GM12878 (cell line): ENCODE results near the gene RAMP1.

Experiments used
- EGR1 ChIP-seq, 2 experiments: IDR thresholded peaks; 1 replicate in 1 of 2; 2 replicates in 1 of 2; pipeline ENCODE4 v1.6.1; 2011 to 2012; ENCODE audit warnings: low read depth in 2 of 2, low read length in 2 of 2, borderline replicate concordance in 1 of 2, mild to moderate bottlenecking in 1 of 2, moderate library complexity in 1 of 2
- IKZF1 ChIP-seq: fragments of 450-650 bp; conservative IDR thresholded peaks from 2 replicates; pipeline ENCODE4 v1.6.1; 2017; ENCODE audit warnings: antibody characterized with exemption, mild to moderate bottlenecking
- POLR2A ChIP-seq: IDR thresholded peaks from 2 replicates; pipeline ENCODE4 v1.6.1; 2011; ENCODE audit warnings: low read depth, mild to moderate bottlenecking, low read length
- SMC3 ChIP-seq: IDR thresholded peaks from 2 replicates; pipeline ENCODE4 v1.6.1; 2011; ENCODE audit warnings: low read length, improper control_type of control experiment, borderline replicate concordance
- TF ChIP-seq, protein P1 (sequence below), 3 experiments: IDR thresholded peaks in 2 of 3; conservative IDR thresholded peaks in 1 of 3; 2 replicates each; pipeline ENCODE4 v1.5.1; 2011; ENCODE audit warnings: low read depth in 3 of 3, low read length in 3 of 3, mild to moderate bottlenecking in 3 of 3, control low read depth in 2 of 3, moderate library complexity in 2 of 3, inconsistent platforms in 1 of 3, mixed read lengths in 1 of 3; ENCODE audit not compliant: control insufficient read depth in 2 of 3, insufficient read depth in 1 of 3; ENCODE audit errors: extremely low read depth in 1 of 3

DNA sequence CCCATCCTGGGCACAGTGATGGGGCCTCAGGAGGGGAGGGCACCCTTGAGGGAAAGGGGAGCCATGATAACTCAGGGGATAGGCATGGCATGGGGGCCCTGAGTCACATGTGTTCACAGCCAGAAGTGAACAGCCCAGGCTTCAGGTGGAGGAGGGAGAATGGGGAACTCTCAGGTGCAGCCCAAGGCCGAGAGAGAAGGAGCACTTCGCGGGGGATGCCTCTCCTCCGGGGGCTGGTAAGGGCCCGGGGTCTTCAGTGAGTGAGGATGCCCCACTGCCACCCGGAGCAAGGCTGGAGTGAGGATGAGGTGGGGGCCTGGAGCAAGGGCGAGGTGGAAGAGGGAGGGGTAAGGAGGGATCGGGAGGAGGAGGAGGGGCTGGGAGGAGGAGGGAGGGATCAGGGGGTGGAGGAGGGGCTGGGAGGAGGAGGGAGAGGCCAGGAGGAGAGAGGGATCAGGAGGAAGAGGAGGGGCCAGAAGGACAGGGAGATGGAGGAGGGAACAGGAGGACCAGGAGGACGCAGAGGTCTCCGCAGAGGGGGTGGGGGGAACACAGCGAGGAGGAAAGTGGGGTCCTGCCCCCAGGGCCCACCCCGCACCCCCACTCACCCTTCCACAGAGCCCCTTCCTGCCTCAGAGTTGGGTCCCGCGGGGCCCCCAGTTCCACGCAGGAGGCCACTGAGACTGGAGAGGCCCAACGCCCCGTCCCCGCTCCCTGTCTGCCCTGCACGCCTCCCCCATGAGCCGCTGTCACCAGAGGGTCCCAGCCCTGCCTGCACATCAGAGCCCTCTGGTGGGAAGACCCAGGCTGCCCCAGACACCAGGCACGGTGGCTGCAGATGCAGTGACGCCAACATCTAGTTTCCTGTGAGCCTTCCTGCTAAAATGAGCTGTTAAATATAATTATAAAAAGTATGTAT, 42.8 kb downstream of the RAMP1 start:
- TF ChIP-seq EGR1 (IDR thresholded peaks at IDR 0.05; ENCODE audit: borderline replicate concordance in 1 of 2, low read depth in 2 of 2, low read length in 2 of 2) (no peak), IKZF1 (no peak), POLR2A (no peak), SMC3 (no peak)
- TF ChIP-seq, protein P1, sequence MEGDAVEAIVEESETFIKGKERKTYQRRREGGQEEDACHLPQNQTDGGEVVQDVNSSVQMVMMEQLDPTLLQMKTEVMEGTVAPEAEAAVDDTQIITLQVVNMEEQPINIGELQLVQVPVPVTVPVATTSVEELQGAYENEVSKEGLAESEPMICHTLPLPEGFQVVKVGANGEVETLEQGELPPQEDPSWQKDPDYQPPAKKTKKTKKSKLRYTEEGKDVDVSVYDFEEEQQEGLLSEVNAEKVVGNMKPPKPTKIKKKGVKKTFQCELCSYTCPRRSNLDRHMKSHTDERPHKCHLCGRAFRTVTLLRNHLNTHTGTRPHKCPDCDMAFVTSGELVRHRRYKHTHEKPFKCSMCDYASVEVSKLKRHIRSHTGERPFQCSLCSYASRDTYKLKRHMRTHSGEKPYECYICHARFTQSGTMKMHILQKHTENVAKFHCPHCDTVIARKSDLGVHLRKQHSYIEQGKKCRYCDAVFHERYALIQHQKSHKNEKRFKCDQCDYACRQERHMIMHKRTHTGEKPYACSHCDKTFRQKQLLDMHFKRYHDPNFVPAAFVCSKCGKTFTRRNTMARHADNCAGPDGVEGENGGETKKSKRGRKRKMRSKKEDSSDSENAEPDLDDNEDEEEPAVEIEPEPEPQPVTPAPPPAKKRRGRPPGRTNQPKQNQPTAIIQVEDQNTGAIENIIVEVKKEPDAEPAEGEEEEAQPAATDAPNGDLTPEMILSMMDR (IDR thresholded peaks at IDR 0.05 in 2 of 3, conservative IDR thresholded peaks at IDR 0.05 in 1 of 3; ENCODE audit: control insufficient read depth in 2 of 3, extremely low read depth in 1 of 3, insufficient read depth in 1 of 3, low read depth in 3 of 3, low read length in 3 of 3) = no peak
